Measurements from ENCODE around the gene MSI2. TPM values are rescaled to one million over a fixed set of nuclear protein-coding genes. Genes with fewer than 3 reads are reported as not detected.

MSI2 gene
- polyA plus RNA-seq, 1 of the 3 experiments (the other 2 are of a cell fraction) = 24.1 TPM

- no peak overlapping the region for H3K27ac ChIP-seq (ENCODE audit: low read depth in 2 of 2, low read length in 1 of 2)
- 100% methylated on average over 1 of the region's 1 CpG for WGBS (ENCODE audit: low lambda C conversion rate)
- no peaks in the 10 kb centered on the region for H3K36me3 ChIP-seq (replicated peaks in 1 of 2; ENCODE audit: control insufficient read depth in 1 of 2, insufficient read depth in 2 of 2, low read length in 1 of 2)
- TF ChIP-seq JUND (IDR thresholded peaks at IDR 0.05) (no peak), FOXJ3 (CRISPR knock-in tag; IDR thresholded peaks at IDR 0.05) (no peak), FOXM1 (IDR thresholded peaks at IDR 0.05; ENCODE audit: low read depth) (no peak), POLR2AphosphoS5 (IDR thresholded peaks at IDR 0.05; ENCODE audit: low read depth, low read length) (no peak), PBX3 (IDR thresholded peaks at IDR 0.05) (no peak), TAF1 (IDR thresholded peaks at IDR 0.05; ENCODE audit: borderline replicate concordance, low read depth, low read length) (no peak)
- TF ChIP-seq, protein P1, sequence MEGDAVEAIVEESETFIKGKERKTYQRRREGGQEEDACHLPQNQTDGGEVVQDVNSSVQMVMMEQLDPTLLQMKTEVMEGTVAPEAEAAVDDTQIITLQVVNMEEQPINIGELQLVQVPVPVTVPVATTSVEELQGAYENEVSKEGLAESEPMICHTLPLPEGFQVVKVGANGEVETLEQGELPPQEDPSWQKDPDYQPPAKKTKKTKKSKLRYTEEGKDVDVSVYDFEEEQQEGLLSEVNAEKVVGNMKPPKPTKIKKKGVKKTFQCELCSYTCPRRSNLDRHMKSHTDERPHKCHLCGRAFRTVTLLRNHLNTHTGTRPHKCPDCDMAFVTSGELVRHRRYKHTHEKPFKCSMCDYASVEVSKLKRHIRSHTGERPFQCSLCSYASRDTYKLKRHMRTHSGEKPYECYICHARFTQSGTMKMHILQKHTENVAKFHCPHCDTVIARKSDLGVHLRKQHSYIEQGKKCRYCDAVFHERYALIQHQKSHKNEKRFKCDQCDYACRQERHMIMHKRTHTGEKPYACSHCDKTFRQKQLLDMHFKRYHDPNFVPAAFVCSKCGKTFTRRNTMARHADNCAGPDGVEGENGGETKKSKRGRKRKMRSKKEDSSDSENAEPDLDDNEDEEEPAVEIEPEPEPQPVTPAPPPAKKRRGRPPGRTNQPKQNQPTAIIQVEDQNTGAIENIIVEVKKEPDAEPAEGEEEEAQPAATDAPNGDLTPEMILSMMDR (IDR thresholded peaks at IDR 0.05) = no peak
- TF ChIP-seq, protein P2, sequence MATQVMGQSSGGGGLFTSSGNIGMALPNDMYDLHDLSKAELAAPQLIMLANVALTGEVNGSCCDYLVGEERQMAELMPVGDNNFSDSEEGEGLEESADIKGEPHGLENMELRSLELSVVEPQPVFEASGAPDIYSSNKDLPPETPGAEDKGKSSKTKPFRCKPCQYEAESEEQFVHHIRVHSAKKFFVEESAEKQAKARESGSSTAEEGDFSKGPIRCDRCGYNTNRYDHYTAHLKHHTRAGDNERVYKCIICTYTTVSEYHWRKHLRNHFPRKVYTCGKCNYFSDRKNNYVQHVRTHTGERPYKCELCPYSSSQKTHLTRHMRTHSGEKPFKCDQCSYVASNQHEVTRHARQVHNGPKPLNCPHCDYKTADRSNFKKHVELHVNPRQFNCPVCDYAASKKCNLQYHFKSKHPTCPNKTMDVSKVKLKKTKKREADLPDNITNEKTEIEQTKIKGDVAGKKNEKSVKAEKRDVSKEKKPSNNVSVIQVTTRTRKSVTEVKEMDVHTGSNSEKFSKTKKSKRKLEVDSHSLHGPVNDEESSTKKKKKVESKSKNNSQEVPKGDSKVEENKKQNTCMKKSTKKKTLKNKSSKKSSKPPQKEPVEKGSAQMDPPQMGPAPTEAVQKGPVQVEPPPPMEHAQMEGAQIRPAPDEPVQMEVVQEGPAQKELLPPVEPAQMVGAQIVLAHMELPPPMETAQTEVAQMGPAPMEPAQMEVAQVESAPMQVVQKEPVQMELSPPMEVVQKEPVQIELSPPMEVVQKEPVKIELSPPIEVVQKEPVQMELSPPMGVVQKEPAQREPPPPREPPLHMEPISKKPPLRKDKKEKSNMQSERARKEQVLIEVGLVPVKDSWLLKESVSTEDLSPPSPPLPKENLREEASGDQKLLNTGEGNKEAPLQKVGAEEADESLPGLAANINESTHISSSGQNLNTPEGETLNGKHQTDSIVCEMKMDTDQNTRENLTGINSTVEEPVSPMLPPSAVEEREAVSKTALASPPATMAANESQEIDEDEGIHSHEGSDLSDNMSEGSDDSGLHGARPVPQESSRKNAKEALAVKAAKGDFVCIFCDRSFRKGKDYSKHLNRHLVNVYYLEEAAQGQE (IDR thresholded peaks at IDR 0.05; ENCODE audit: low read depth, low read length) = no peak
- H3K9me2 ChIP-seq = no peaks in the 10 kb centered on the region
- DNase-seq = no peak
- H3K4me3 ChIP-seq (ENCODE audit: low read depth in 2 of 2, low read length in 1 of 2) = no peak overlapping the region
- H2AFZ ChIP-seq (ENCODE audit: low read depth) = no peak overlapping the region
- H3F3A ChIP-seq (replicated peaks; ENCODE audit: insufficient read depth) = no peaks in the 10 kb centered on the region
- CTCF ChIA-PET = interaction anchor here (0.7 to 1.0 kb wide), 3 partner anchors 9 to 144 kb away, joined by 3 read pairs; no protein-coding TSS in a partner anchor
- H3K9ac ChIP-seq = no peak overlapping the region
- no peak overlapping the region for H3K4me2 ChIP-seq
- POLR2A ChIA-PET = no interaction called here
- H4K20me1 ChIP-seq (ENCODE audit: insufficient read depth) = no peaks in the 10 kb centered on the region
- peaks cover 3% of the 10 kb centered on the region; the same call in 1 of the 2 replicates for H3K79me2 ChIP-seq (ENCODE audit: insufficient read depth)
- no peaks in the 10 kb centered on the region for H3K9me3 ChIP-seq
- no peaks in the 10 kb centered on the region for H3K27me3 ChIP-seq (ENCODE audit: insufficient read depth)
- H3K4me1 ChIP-seq (ENCODE audit: control insufficient read depth in 1 of 2, insufficient read depth in 2 of 2, low read depth in 1 of 2, low read length in 1 of 2) = peaks cover 7 to 12% of the 10 kb centered on the region in 2 experiments; a peak in 2 of 4 replicates
These were observed 131.3 kb downstream of the MSI2 start for GRCh38 chr17:57387575-57387974.

- WGBS (ENCODE audit: low lambda C conversion rate) = 97% methylated on average over 5 of the region's 5 CpGs
- Histone ChIP-seq H3K9me2 (no peaks in the 10 kb centered on the region), H3K27ac (ENCODE audit: low read depth in 2 of 2, low read length in 1 of 2) (no peak overlapping the region), H3K27me3 (ENCODE audit: insufficient read depth) (no peaks in the 10 kb centered on the region), H2AFZ (ENCODE audit: low read depth) (no peak overlapping the region), H3K4me3 (ENCODE audit: low read depth in 2 of 2, low read length in 1 of 2) (no peak overlapping the region), H3K4me1 (ENCODE audit: control insufficient read depth in 1 of 2, insufficient read depth in 2 of 2, low read depth in 1 of 2, low read length in 1 of 2) (peaks cover 1 to 9% of the 10 kb centered on the region in 2 experiments; a peak in 2 of 4 replicates), H3K9me3 (no peaks in the 10 kb centered on the region; the same call in 1 of the 2 replicates), H3K79me2 (ENCODE audit: insufficient read depth) (peaks cover 3% of the 10 kb centered on the region; the same call in 1 of the 2 replicates), H3F3A (replicated peaks; ENCODE audit: insufficient read depth) (no peaks in the 10 kb centered on the region), H3K4me2 (no peak overlapping the region), H3K36me3 (replicated peaks in 1 of 2; ENCODE audit: control insufficient read depth in 1 of 2, insufficient read depth in 2 of 2, low read length in 1 of 2) (peaks cover 0 to 4% of the 10 kb centered on the region in 2 experiments), H4K20me1 (ENCODE audit: insufficient read depth) (no peaks in the 10 kb centered on the region), H3K9ac (no peak overlapping the region)
- ChIA-PET CTCF (interaction anchor here (1.0 to 2.0 kb wide), 2 partner anchors 32 to 145 kb away, joined by 3 to 4 read pairs; no protein-coding TSS in a partner anchor), POLR2A (no interaction called here)
- no peak for DNase-seq
- TF ChIP-seq IRF3 (IDR thresholded peaks at IDR 0.05; ENCODE audit: low read depth, low read length) (no peak), JUND (IDR thresholded peaks at IDR 0.05) (no peak), TAF1 (IDR thresholded peaks at IDR 0.05; ENCODE audit: borderline replicate concordance, low read depth, low read length) (no peak), EP300 (IDR thresholded peaks at IDR 0.05; ENCODE audit: borderline replicate concordance in 1 of 2, low read depth in 1 of 2, low read length in 1 of 2) (no peak), NFIC (IDR thresholded peaks at IDR 0.05; ENCODE audit: borderline replicate concordance) (no peak), SIN3A (IDR thresholded peaks at IDR 0.05; ENCODE audit: borderline replicate concordance, low read depth, low read length) (no peak), POLR2AphosphoS5 (IDR thresholded peaks at IDR 0.05; ENCODE audit: low read depth, low read length) (no peak), MEF2A (IDR thresholded peaks at IDR 0.05; ENCODE audit: borderline replicate concordance, low read depth) (no peak)
- TF ChIP-seq, protein P1 (IDR thresholded peaks at IDR 0.05) = no peak
These were observed 131.9 kb downstream of the MSI2 start for GRCh38 chr17:57388131-57388725.
